GM19240 (cell line): ENCODE measurements around the gene CLEC4A.
"Not testable (repeated sequence)": the region's sequence is repeated elsewhere in the genome, so short reads cannot be mapped to it uniquely, and the experiment has no call there.

Experiments
- DNase-seq: peaks from one replicate; pipeline ENCODE4 v3.0.0; 2011; ENCODE audit warnings: low spot score; ENCODE audit not compliant: insufficient read length

Gene CLEC4A

DNA sequence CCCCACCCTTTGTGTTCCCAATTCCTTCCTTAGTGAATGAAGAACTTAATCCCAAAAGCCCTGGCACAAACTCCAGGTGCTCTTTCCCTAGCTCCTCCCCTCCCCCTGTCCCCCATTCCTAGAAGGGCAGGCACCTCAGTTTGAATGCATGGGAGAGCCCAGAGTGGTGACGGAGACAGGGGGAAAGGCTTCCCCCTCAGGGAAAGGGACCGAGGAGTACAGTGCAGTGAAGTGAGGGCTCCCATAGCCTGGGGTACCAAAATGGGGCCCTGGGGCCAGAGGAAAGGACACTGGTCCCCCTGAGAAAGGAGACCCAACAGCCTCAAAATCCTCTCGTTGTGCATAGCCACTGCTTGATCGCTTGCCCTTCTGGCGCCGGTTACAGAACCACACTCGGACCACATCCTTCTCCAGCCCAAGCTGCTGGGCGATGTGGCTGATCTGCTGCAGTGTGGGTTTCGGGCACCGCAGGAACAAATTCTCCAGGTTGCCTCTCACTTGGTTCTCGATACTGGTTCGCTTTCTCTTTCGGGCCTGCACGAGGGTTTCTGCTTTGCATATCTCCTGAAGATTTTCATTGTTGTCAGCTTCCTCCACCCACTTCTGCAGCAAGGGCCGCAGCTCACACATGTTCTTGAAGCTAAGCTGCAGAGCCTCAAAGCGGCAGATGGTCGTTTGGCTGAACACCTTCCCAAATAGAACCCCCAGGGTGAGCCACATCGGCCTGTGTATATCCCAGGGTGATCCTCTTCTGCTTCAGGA lies 10.4 kb downstream of the CLEC4A start:
- not testable (repeated sequence) for DNase-seq

DNA sequence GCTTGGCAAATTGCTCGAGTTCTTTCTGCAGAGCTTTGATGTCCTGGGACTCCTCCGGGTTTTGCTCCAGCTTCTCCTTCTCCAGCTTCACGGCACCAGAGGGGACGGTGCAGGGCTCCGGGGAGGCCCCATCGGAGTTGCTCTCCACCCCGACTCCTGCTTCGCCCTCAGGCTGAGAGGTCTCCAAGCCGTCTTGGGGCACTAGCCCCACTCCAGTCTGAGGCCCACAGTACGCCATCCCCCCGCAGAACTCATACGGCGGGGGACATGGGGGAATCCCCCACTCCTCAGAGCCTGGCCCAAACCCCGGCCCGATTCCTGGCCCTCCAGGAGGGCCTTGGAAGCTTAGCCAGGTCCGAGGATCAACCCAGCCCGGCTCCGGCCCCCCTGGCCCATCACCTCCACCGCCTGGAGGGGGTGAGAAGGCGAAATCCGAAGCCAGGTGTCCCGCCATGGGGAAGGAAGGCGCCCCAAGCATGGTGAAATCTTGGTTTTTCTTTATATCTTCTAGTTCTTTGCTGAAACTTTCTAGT lies 11.0 kb downstream of the CLEC4A start:
- not testable (repeated sequence) for DNase-seq

DNA sequence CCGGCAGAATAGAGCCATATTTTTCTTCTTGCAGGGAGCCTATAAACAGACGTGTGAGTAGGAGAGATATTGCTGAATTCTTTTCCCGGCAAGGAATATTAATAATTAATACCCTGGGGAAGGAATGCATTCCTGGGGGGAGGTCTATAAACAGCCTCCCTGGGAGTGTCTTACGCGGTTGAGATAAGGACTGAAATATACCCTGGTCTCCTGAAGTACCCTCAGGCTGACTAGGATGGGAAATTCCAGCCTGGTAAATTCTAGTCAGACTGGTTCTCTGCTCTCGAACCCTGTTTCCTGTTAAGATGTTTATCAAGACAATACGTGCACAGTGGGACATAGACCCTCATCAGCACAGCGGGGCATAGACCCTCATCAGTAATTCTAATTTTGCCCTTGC lies 18.2 kb downstream of the CLEC4A start:
- DNase-seq, result not testable (repeated sequence)

DNA sequence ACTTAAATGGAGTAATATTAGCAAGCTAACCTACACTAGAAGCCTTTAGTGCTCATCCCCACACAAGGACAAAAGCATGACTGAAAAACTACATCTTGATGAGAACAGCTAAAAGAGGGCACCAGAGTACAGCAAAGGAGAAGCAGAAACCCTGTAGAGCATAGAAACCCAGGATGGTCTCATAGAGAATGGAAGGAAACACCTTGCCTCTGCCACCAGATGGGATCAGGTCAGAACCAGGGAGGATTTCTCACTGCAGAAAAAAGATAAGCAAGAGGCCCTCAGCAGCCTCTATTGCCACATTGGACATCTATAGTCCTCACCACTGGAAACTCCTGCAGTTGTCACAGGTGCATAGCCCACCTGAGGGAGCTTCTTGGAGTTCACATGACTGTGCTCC lies 19.8 kb downstream of the CLEC4A start:
- no peak for DNase-seq

DNA sequence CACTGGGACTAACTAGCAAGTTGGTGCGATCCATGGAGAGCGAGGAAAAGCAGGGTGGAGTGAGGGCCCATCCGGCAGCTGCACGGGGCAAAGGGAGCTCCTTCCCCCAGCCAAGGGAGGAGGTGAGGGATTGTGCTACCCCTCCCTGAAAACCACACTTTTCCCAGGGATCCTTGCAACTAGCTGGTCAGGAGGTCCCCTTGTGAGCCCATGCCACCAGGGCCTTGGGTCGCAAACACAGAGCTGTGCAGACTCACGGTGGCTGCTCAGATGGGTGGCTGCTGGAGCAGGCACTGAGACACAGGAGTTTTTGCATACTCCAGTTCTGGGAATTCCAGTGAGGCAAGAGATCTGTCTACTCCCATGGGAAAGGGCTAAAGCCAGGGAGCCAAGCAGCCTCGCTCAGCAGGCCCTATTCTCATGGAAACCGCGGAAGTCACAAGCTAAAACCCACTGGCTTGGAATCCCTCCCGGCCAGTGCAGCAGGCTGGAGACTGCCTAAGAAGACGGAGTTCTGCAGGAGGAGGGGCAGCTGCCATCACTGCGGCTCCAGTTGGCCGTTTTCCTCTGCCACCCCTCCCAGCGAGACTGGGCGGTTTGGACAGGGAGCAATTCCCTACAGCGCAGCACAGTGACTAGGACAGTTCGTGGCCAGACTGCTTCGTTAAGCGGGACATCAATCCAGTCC lies 22.5 kb downstream of the CLEC4A start:
- no peak for DNase-seq

DNA sequence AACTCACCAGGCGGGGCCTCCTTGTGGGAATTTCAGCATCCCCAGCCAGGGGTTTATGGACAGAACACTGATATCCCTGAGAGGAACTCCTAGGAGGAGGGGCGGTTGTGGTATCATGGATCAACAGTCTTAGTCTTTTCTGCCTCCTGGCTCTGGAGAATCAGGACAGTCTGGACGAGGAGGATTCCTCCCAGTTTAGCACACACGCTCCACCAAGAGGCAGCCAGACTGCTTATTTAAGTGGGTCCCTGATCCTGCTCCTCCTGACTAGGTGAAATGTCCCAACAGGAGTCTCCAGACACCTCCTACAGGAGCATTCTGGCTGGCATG lies 23.0 kb downstream of the CLEC4A start:
- DNase-seq, result no peak

DNA sequence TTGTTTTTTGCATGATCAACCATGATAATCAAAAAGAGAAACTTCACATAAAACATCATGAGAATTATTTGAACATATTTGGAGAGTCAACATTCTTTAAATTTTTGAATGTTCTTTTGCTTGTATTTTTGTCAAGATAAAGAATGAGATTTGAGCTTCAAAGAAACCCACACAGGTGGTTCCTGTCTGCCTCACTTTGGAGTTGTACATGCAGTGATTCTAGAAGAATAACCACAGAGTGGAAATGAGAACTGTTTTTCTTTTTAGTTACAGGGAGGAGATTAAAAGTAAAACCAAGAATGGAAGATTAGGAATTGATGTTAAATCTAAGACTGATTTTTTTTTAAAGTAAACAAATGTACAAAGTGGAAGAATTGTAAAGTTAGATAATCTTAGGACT lies 31.1 kb downstream of the CLEC4A start:
- no peak for DNase-seq

DNA sequence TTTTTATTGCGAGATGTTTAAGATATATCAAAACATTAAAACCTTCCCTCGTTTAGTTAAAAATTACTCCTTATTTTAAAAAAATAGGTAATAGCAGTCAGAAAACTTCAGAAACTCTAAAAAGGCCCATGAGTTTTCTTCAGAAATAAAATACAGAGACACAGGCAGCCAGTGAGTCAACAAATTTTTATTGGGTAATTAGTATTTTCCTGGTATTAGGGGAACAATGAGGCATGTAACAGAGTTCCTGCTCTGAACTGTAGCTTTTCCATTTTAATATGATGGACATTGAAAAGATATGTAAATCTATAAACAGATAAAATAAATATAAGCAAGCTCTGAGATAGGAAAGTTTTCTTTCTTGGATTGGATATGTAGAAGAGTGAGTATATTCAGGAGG lies 33.0 kb downstream of the CLEC4A start:
- DNase-seq, result no peak

DNA sequence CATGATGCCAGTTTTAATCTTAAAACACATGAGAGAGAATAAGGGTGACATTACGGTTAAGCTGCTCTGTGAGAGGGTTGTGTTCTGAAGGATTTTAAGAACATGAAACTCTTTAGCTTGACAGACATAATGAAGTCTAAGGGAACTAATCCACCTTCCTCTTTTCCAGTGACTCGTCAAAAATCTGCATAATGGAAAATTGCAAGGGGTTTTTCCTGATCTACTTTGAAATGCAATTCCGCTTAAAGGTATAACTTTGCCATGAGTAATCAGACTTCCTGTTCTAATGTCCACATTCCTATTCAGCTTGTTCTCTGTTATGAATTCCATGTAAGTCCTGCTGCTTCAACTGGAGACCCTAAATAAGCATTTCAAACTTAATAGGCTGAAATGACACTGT lies 33.4 kb downstream of the CLEC4A start, which contains the start of gene ZNF705A:
Gene ZNF705A (plus strand): TSS at position 171 of the 400 bp plus-strand sequence. CDS start 15,611 bp downstream, outside the sequence.
- DNase-seq, result no peak

DNA sequence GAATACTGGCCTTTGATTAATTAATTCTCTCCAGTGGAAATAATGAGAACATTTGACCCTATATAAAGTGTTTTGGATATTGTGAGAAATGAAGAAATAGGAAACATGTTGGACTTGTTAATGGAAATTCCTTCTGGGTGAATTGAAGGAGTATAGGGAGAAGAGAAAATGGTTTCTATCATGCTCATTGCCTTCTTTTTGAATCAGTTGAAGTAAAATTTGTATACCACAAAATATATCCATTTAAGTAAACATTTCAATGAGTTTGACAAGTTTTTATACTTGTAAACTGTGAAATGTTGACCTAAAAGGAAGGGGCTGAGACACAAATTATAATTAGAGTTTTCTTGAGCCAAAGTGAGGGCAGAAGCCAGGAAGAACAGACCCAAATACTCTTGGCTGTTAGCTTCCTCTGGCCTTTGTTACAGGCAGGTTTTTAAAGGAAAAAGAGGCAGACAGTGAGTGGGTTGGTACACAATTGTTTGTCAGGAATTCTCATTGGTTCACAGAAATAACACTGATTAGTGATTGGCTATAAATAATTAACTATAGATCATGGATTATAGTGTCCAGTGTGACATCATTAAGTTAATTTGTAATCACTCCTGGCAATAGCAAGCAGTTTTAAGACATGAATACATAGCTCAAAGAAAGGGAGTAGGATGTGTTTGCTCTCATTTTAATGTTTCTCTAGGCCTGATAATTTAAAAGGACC lies 34.2 kb downstream of the CLEC4A start:
- no peak for DNase-seq

DNA sequence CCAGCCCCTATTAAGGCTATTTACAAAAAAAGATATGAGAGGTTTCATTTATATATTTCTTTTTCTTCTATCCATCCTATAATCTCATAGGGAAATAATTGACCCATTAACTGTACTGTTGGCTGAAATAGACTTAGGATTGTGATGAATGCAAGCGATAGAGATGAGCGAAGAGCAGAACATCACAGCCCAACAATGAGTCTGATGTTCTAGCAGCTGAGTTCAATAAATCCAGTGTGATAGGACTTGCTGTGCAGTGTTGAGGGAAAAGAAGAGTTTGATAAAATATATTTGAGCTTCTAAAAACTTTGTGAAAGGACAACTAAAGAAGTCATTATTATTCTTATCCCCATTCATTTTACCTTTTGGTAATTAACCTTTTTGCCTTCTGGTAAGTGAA lies 49.5 kb downstream of the CLEC4A start:
- DNase-seq, result not testable (repeated sequence)

DNA sequence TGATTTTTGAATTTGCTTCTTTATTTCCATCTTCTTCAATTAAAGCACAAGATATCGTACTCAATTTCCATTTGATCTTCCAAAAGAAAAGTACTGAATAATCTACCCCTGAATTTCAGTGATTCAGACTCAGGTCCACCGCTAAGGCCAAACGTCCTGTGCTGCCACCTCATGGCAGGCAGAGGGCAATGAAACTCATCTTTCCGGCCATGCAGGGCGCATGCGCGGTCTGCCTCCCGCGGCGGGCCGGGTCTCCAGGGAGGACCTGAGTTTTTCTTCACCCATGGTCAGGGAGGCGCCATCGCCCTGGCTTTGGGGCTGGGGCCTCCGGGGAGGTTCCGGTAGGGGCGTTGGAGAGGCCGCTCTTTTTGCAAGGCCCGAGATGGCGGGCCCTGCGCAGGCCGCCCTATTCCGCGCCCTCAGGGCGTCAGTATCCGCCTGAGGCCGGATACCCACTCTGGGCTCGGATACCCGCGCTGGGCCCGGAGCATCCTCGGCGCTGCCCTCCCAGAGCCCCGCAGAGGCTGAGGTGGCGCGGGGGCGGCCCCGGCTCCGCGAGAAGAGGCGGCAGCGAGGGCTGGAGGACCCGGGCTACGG lies 56.7 kb downstream of the CLEC4A start:
- DNase-seq, result peak; percentile 29

DNA sequence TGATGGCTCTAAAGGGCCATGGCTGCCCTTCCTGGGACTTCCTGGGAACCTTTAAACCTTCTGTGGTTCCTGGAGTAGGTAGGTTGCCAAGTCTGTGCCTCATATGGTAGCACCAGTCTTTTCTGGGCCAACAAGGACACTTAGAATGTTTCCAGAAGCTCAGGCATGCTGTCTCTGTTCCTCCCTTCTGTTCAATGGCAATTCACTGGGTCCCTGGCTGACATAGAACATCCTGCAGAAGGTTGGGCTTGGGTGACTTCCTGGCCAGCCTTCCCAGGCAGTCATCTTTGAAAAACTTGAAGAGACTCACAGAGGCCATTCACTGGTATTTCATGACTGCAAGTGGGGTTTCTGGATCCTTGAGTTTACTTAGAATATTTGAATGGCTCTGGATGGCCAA lies 57.9 kb downstream of the CLEC4A start:
- DNase-seq, result not testable (repeated sequence)

DNA sequence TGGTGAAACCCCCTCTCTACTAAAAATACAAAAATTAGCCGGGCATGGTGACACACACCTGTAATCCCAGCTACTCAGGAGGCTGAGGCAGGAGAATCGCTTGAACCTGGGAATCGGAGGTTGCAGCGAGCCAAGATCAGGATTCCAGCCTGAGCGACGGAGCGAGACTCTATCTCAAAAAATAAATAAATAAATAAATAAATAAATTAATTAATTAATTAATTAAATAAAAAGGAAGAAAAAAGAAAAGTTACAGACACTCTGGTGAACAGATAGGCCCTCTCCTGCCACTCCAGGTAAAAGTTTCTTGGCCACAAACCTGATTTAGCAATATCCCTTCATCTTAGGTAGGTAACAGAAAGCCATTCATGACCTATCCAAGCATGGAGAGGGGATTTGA lies 59.5 kb downstream of the CLEC4A start:
- not testable (repeated sequence) for DNase-seq

DNA sequence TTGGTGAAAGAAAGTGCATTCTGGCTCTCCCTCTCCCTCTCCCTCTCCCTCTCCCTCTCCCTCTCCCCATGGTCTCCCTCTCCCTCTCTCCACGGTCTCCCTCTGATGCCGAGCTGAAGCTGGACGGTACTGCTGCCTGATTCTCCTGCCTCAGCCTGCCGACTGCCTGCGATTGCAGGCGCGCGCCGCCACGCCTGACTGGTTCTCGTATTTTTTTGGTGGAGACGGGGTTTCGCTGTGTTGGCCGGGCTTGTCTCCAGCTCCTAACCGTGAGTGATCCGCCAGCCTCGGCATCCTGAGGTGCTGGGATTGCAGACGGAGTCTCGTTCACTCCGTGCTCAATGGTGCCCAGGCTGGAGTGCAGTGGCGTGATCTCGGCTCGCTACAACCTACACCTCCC lies 59.9 kb downstream of the CLEC4A start:
- DNase-seq, result not testable (repeated sequence)

DNA sequence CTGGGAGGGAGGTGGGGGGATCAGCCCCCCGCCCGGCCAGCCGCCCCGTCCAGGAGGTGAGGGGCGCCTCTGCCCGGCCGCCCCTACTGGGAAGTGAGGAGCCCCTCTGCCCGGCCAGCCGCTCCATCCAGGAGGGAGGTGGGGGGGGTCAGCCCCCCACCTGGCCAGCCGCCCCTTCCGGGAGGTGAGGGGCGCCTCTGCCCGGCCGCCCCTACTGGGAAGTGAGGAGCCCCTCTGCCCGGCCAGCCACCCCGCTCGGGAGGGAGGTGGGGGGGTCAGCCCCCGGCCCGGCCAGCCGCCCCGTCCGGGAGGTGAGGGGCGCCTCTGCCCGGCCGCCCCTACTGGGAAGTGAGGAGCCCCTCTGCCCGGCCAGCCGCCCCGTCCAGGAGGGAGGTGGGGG lies 60.8 kb downstream of the CLEC4A start:
- DNase-seq, result not testable (repeated sequence)

DNA sequence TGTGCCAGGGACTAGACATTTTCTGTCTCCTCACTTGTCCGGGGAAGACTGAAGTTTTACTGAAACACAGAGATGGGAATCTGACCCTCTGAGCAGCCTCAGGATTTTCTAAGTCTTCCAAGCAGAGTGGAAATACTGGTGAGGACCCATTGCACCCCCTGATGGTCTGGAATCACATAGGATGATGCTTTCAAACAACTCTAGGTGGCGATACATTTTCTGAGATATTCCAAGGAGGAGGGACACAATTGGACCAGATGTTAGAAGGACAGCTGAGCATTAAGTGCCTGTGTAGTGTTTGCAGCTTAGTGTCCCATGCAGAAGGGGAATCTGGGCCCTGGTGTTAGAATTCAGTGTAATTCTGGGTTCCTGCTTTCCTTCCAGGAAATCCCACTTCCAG lies 64.7 kb downstream of the CLEC4A start:
- DNase-seq, result not testable (repeated sequence)
